C4-2B (cell line): Measurements from ENCODE around the gene TAF3.

Experiments
- CTCF ChIP-seq: fragments of 450-650 bp; conservative IDR thresholded peaks from 2 replicates; pipeline ENCODE4 v1.5.1; 2017; ENCODE audit warnings: mild to moderate bottlenecking
- ZFX ChIP-seq: fragments of 450-650 bp; IDR thresholded peaks from 2 replicates; pipeline ENCODE4 v1.6.1; 2017

DNA sequence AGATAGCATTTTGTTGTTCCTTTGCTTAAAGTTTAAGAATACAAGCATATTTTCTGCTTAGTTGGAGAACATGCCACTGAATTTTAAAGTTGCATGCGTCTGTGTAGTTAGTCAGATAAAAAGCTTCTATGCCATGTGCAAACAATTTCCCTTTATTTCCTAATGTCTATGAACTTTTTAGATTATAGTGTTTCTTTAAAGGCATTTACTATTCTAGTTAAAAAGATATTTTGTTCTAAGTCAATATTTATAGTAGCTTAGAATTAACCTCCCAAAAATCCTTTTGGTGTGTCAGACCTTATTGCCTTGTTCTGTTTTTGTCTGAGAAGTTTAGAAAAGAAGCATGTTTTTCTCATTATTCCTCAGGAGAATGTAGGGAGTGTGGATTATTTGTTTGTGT is 137.1 kb downstream of the TAF3 start:
- TF ChIP-seq CTCF = no peak
- TF ChIP-seq ZFX = no peak
